Germinal center (tissue), 1 donor: ENCODE data around the gene SCRN2.

Source experiments
- DNase-seq: peaks from one replicate; pipeline ENCODE4 v3.0.0; 2012; ENCODE audit warnings: mixed read lengths, low spot score

SCRN2 gene

DNA sequence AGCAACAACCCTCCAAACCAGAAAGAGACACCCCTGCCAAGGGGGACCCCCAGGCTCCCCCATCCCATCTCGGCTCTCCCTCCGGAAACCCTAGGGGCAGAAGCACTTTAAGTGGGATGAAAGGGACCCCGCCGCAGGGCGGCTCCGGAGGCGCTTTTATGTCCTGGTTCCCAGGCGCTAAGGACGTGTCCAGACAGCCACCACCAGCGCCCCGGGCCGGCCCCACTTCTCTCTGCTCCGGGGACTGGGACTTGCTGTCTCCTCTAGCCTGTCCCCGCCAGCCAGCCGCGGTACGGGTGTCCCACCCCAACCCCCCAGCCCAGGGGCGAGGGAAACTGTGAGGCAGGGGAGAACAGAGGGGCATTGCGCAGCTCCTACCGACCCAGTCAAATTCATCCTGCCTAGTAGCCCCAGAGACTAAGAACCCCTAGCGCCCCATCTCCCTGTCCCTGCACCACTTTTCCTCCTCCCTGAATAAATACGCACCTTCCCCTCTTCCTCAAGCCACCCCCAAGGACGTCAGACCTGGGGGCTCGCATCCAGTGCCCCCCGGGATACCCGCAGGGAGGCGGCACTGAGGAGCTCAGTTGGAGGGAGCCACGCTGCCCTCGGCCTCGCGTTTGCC, 5.8 kb upstream of the SCRN2 start:
- no peak for DNase-seq

GRCh38 chr17:47845716-47846075, 4.6 kb upstream of the SCRN2 start:
- DNase-seq: no peak

DNA sequence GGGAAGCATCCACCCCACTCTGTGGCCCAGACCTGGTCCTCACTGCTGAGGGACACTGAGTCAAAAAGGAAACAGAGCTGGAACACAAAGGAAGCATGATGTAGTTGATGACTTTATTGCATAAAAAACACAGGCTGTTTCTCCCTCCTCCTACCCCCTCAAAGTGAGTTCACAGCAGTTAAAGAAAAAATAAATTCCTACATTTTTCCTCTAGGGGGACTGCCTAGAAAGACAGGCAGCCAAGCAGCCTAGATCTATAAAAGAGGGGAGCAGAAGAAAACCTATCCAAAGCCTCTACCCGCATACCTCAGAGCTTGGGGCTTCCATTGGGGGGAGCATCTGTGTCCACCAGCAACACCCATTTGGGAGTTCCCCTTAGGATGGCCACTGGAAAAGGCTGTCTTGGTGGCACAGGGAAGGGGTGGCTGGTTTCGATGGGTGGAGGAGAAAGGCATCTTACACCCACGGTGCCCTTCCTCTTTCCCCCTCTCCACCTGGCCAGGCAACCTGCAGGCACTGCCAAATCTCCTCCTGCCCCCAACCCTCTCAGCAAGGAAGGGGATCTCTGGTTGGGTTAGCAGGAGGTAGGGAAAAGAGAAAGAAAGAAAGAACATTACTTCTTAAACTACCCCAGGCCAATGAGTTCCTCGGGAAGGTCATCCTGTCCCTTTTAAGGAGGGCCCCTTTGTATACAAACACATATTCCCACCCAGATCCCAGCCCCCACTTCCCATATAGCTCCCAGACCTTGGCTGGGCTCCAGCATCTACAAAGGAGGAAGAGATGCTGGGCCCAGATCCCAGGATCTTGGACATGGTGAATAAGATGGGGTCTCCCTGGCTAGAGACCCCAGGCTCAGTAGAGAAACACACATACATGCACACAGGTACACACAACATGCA, 4.0 kb upstream of the SCRN2 start:
- no peak for DNase-seq

DNA sequence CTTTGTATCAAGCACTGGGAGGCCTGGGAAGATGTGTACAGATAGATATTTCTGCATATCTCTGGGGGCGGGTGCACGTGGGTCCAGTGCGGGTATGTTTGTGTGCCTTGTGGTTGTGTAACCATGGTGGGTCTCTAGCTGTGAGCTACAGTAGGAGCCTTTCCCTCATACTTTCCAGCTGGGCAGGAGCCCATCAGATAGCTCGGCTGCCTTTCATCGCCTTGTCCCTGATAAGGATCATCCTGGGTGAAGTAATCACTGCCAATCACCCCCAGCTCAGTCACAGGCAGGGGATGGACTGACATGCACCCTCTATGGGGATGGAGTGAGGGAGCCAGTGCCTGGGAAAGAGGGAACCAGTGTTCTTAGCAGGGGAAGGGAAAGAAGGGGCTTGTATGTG, 3.2 kb upstream of the SCRN2 start:
- DNase-seq: no peak

- DNase-seq: no peak
Measured at GRCh38 chr17:47843391-47843730, 2.3 kb upstream of the SCRN2 start.

GRCh38 chr17:47841488-47842291, 617 bp upstream of the SCRN2 start:
- no peak for DNase-seq

DNA sequence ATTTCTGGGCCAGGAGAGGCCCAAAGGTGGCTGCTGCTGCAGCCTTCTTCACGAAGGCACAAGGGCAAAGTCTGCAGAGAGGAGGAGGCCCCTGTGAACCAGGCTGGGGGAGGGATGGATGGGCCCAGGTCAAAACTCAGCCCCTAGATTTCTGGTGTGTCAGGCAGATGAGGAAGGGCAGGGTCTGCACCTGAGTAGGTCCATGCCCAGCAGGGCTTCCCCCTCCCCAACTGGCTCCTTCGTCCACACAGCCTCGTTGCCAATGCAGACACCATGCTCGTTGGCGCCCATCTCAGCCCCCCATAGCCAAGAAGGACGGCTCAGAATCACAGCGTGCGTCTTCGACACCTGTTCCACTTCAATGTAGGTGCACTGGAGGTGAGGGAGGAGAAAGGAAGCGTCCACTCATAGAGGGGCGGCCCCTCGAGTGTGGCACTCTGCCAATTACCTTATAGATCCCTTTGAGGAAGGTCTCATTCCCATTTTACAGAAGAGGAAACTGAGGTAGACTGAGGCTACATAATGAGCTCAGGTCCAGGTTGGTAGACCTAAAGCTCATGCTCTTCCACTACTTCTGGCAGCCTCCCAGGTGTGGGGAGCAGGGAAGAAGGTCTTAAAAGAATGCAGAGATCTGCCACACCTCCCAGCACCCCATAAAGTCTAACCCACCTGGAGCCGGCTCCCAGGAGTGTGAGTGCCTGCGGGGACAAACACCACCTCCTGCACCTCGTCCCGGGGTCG, 902 bp downstream of the SCRN2 start:
- DNase-seq: no peak

- no peak for DNase-seq
Measured at GRCh38 chr17:47839071-47839470, 2.0 kb downstream of the SCRN2 start.

GRCh38 chr17:47838636-47839035, 2.4 kb downstream of the SCRN2 start:
- no peak for DNase-seq

GRCh38 chr17:47837401-47838039, 3.6 kb downstream of the SCRN2 start:
- no peak for DNase-seq

- no peak for DNase-seq
Measured at GRCh38 chr17:47836601-47837000, 4.5 kb downstream of the SCRN2 start.

- no peak for DNase-seq
Measured at GRCh38 chr17:47834756-47835155, 6.3 kb downstream of the SCRN2 start.

DNA sequence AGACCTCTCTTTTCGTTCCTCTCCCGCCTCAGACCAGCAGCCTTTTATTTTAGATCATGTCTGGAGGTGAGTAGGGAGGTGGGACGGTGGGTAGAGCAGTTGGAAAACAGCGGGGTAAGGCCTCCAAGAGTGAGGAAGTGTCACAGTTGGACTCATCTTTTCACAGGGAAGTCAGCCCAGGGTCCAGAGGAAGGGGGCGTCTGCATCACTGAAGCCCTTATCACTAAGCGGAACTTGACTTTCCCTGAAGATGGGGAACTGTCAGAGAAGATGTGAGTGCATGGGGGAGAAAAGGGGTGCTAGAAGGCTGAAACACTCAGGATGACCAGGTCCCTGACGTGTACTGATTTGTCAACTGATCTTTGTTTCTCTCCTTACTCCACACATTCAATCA, 9.1 kb downstream of the SCRN2 start:
- DNase-seq: no peak

GRCh38 chr17:47831003-47831933, 9.8 kb downstream of the SCRN2 start, which contains the start of the genes LRRC46 and MRPL10:
LRRC46 (plus strand) TSS chr17:47831670; CDS start chr17:47831990, 320 bp downstream.
MRPL10 (minus strand) TSS chr17:47831541; CDS start chr17:47831511, 30 bp downstream.
- peak; percentile 97 for DNase-seq

GRCh38 chr17:47830396-47831002, 10.6 kb downstream of the SCRN2 start:
- no peak for DNase-seq

GRCh38 chr17:47829870-47830269, 11.2 kb downstream of the SCRN2 start:
- no peak for DNase-seq

- DNase-seq: no peak
Measured at GRCh38 chr17:47823519-47823918, 17.6 kb downstream of the SCRN2 start.

- no peak for DNase-seq
Measured at GRCh38 chr17:47822785-47823184, 18.3 kb downstream of the SCRN2 start.

GRCh38 chr17:47821424-47822391, 19.4 kb downstream of the SCRN2 start, which contains the start of gene OSBPL7:
OSBPL7 (minus strand) TSS chr17:47821794; CDS start chr17:47820278, 1,516 bp downstream.
- DNase-seq: peak; percentile 77
